ENCODE data around the gene CCR2. TPM values are rescaled to one million over a fixed set of nuclear protein-coding genes. Genes with fewer than 3 reads are reported as not detected.
"Not testable (repeated sequence)": the region's sequence is repeated elsewhere in the genome, so short reads cannot be mapped to it uniquely, and the experiment has no call there.

CCR2 gene
- polyA plus RNA-seq, 3 donors: 20.5 to 181 (median 145) TPM

GRCh38 chr3:46325645-46326300 lies 28.1 kb upstream of the CCR2 start:
- no peak for TF ChIP-seq CTCF (IDR thresholded peaks at IDR 0.05)
- intact Hi-C loops (cut with micrococcal nuclease): no loop called here
- Mint-ChIP-seq H3K27me3 (ENCODE audit: low read depth in 3 of 3) (peaks cover 0 to 3% (median 0%) of the 10 kb centered on the region in 3 donors), H3K4me3 (no peak overlapping the region), H3K9me3 (peaks cover 0 to 8% (median 2%) of the 10 kb centered on the region in 7 donors), H3K27ac (no peak overlapping the region), H3K36me3 (no peaks in the 10 kb centered on the region), H3K4me1 (peaks cover 51% of the 10 kb centered on the region)
- 80% methylated on average over 1 of the region's 1 CpG for WGBS (ENCODE audit: insufficient coverage)
- DNase-seq: no peak
- peaks cover 44 to 49% of the 10 kb centered on the region in 2 donors for H3K4me1 ChIP-seq (ENCODE audit: control insufficient read depth in 1 of 2, insufficient read depth in 2 of 2, low read length in 2 of 2)
- H4K20me1 ChIP-seq (ENCODE audit: insufficient read depth, low read length): no peaks in the 10 kb centered on the region
- H2AFZ ChIP-seq (ENCODE audit: insufficient read depth, low read depth, low read length, poor library complexity, severe bottlenecking): no peak overlapping the region
- H3K27me3 ChIP-seq (ENCODE audit: control insufficient read depth in 2 of 2, insufficient read depth in 2 of 2, low read length in 2 of 2): no peaks in the 10 kb centered on the region
- H3K4me3 ChIP-seq (replicated peaks in 1 of 3; ENCODE audit: low read depth in 2 of 3, low read length in 3 of 3): no peak overlapping the region
- H3K36me3 ChIP-seq (replicated peaks in 1 of 2; ENCODE audit: control insufficient read depth in 1 of 2, insufficient read depth in 2 of 2, low read length in 2 of 2): no peaks in the 10 kb centered on the region
- peaks cover 11 to 16% of the 10 kb centered on the region in 2 donors for H3K9me3 ChIP-seq (replicated peaks in 1 of 2; ENCODE audit: control insufficient read depth in 1 of 2, insufficient read depth in 1 of 2, low read length in 2 of 2)
- no peak overlapping the region for H3K27ac ChIP-seq (ENCODE audit: low read depth in 1 of 2, low read length in 2 of 2)
- H3K79me2 ChIP-seq (ENCODE audit: insufficient read depth, low read length): no peaks in the 10 kb centered on the region
- H3K9ac ChIP-seq (ENCODE audit: insufficient read depth, low read length, poor library complexity, severe bottlenecking): no peak overlapping the region
- H3K4me2 ChIP-seq (replicated peaks; ENCODE audit: extremely low read depth, low read length, poor library complexity, severe bottlenecking): no peak overlapping the region

GRCh38 chr3:46330676-46331075 lies 23.2 kb upstream of the CCR2 start:
- H3K9ac ChIP-seq (ENCODE audit: insufficient read depth, low read length, poor library complexity, severe bottlenecking); intact Hi-C loops (cut with micrococcal nuclease); H3K36me3 ChIP-seq (replicated peaks in 1 of 2; ENCODE audit: control insufficient read depth in 1 of 2, insufficient read depth in 2 of 2, low read length in 2 of 2); H3K27me3 Mint-ChIP-seq (ENCODE audit: low read depth in 3 of 3); H3K79me2 ChIP-seq (ENCODE audit: insufficient read depth, low read length); DNase-seq; H2AFZ ChIP-seq (ENCODE audit: insufficient read depth, low read depth, low read length, poor library complexity, severe bottlenecking); H3K4me3 ChIP-seq (replicated peaks in 1 of 3; ENCODE audit: low read depth in 2 of 3, low read length in 3 of 3); H4K20me1 ChIP-seq (ENCODE audit: insufficient read depth, low read length); H3K27me3 ChIP-seq (ENCODE audit: control insufficient read depth in 2 of 2, insufficient read depth in 2 of 2, low read length in 2 of 2); H3K27ac Mint-ChIP-seq; H3K36me3 Mint-ChIP-seq; H3K9me3 Mint-ChIP-seq; H3K27ac ChIP-seq (ENCODE audit: low read depth in 1 of 2, low read length in 2 of 2); H3K4me2 ChIP-seq (replicated peaks; ENCODE audit: extremely low read depth, low read length, poor library complexity, severe bottlenecking); H3K4me3 Mint-ChIP-seq: not testable (repeated sequence)
- H3K9me3 ChIP-seq (replicated peaks in 1 of 2; ENCODE audit: control insufficient read depth in 1 of 2, insufficient read depth in 1 of 2, low read length in 2 of 2): peaks cover 11 to 16% of the 10 kb centered on the region in 2 donors
- WGBS (ENCODE audit: insufficient coverage): 100% methylated on average over 3 of the region's 3 CpGs
- H3K4me1 Mint-ChIP-seq: peaks cover 31% of the 10 kb centered on the region
- H3K4me1 ChIP-seq (ENCODE audit: control insufficient read depth in 1 of 2, insufficient read depth in 2 of 2, low read length in 2 of 2): peaks cover 21 to 25% of the 10 kb centered on the region in 2 donors

Data from CD14-positive monocyte (primary cell).